HepG2 (cell line): Measurements from ENCODE around the gene INSIG1. TPM values are rescaled to one million over a fixed set of nuclear protein-coding genes. Genes with fewer than 3 reads are reported as not detected.

Source experiments
- ATAC-seq: fragments of 200-7000 bp; cut with Tn5 transposase; 3 replicates; pipeline ENCODE4 v1.9.1; 2020; ENCODE audit warnings: mild to moderate bottlenecking, moderate library complexity
- BruUV-seq: library from RNA; stranded (reverse); fragments of 400-500 nt; replicated peaks from 2 replicates; lab custom pipeline; 2021; lab: Mats Ljungman, UMichigan
- CTCF ChIA-PET: fragments of 300-600 bp; formaldehyde crosslinking; extraction: SDS; loops from one replicate; lab custom pipeline; 2021; ENCODE audit warnings: low total read pairs, inconsistent platforms, low intra/inter-chr PET ratio; lab: Yijun Ruan, JAX
- POLR2A ChIA-PET: fragments of 350-600 bp; sonication (Branson Sonifier 250); formaldehyde crosslinking; loops from one replicate; lab custom pipeline; 2020; ENCODE audit warnings: antibody characterized with exemption, inconsistent platforms; lab: Yijun Ruan, JAX
- DNase-seq: peaks from one replicate; pipeline ENCODE4 v3.0.0-alpha.2; 2015; ENCODE audit warnings: low spot score
- FAIRE-seq: peaks from 3 replicates; lab custom pipeline; 2011; peaks lifted over from hg19 to GRCh38; lab: Jason Lieb, UNC
- H2AFZ ChIP-seq: one replicate; pipeline ENCODE4 v1.6.1; 2011; ENCODE audit warnings: low read length, inconsistent platforms
- H3K27ac ChIP-seq: fragments of 300-600 bp; 3 replicates; pipeline ENCODE4 v1.8.0; 2011; ENCODE audit warnings: mixed run types, mild to moderate bottlenecking, mixed read lengths, low read length, inconsistent platforms; ENCODE audit not compliant: insufficient read depth; ENCODE audit errors: extremely low read length
- H3K27me3 ChIP-seq, 2 experiments: fragments of 200-600 bp in 1 of 2; 2 replicates in 1 of 2; 3 replicates in 1 of 2; pipeline versions ENCODE4 v1.6.0 to v1.8.0; 2011; ENCODE audit warnings: low read length in 2 of 2, mild to moderate bottlenecking in 2 of 2, moderate library complexity in 2 of 2, inconsistent platforms in 1 of 2; ENCODE audit not compliant: insufficient read depth in 2 of 2, control insufficient read depth in 1 of 2
- H3K36me3 ChIP-seq, 2 experiments: fragments of 200-600 bp in 1 of 2; replicated peaks in 1 of 2; 2 replicates in 1 of 2; 3 replicates in 1 of 2; pipeline versions ENCODE4 v1.5.1 to v1.8.0; 2011; ENCODE audit warnings: low read length in 2 of 2, inconsistent platforms in 1 of 2; ENCODE audit not compliant: insufficient read depth in 2 of 2, control insufficient read depth in 1 of 2
- H3K4me1 ChIP-seq: 2 replicates; pipeline ENCODE4 v1.5.1; 2012; ENCODE audit warnings: low read length, inconsistent platforms; ENCODE audit not compliant: insufficient read depth
- H3K4me2 ChIP-seq: 2 replicates; pipeline ENCODE4 v1.6.0; 2011; ENCODE audit warnings: low read depth, low read length, inconsistent platforms
- H3K4me3 ChIP-seq, 3 experiments: fragments of 200-600 bp in 1 of 3; sonication (generic), shearing (Covaris generic) in 1 of 3; replicated peaks in 1 of 3; 2 replicates each; pipeline ENCODE4 v1.5.1; 2011 to 2016; ENCODE audit warnings: low read length in 3 of 3, inconsistent platforms in 2 of 3, low read depth in 2 of 3, mild to moderate bottlenecking in 2 of 3, control low read depth in 1 of 3, mixed read lengths in 1 of 3; ENCODE audit not compliant: insufficient read depth in 1 of 3
- H3K79me2 ChIP-seq: one replicate; pipeline ENCODE4 v1.6.1; 2011; ENCODE audit warnings: low read length, inconsistent platforms; ENCODE audit not compliant: insufficient read depth
- H3K9ac ChIP-seq: 2 replicates; pipeline ENCODE4 v1.6.0; 2011; ENCODE audit warnings: mild to moderate bottlenecking, low read depth, low read length, inconsistent platforms; ENCODE audit not compliant: insufficient read depth
- H3K9me3 ChIP-seq: 2 replicates; pipeline ENCODE4 v1.5.1; 2012; ENCODE audit warnings: mild to moderate bottlenecking, low read length
- H4K20me1 ChIP-seq: 2 replicates; pipeline ENCODE4 v1.6.0; 2011; ENCODE audit warnings: inconsistent platforms, mild to moderate bottlenecking, low read length, moderate library complexity; ENCODE audit not compliant: insufficient read depth
- ATF5 ChIP-seq: sonication (generic); formaldehyde crosslinking; IDR thresholded peaks from 2 replicates; pipeline ENCODE4 v1.4.0; 2020; ENCODE audit warnings: mild to moderate bottlenecking, low read depth, missing genetic modification reagents
- CSRNP2 ChIP-seq: sonication (generic); formaldehyde crosslinking; conservative IDR thresholded peaks from 2 replicates; pipeline ENCODE4 v1.8.0; 2022; ENCODE audit warnings: low read depth, missing genetic modification reagents
- GLMP ChIP-seq: sonication (generic); formaldehyde crosslinking; IDR thresholded peaks from 2 replicates; pipeline ENCODE4 v1.9.0; 2021; ENCODE audit warnings: missing genetic modification reagents, mild to moderate bottlenecking, borderline replicate concordance
- HNF4G ChIP-seq, 2 experiments: sonication (generic) in 1 of 2; formaldehyde crosslinking in 1 of 2; IDR thresholded peaks; 2 replicates each; pipeline versions ENCODE4 v1.4.0 to v1.6.1; 2011 to 2020; ENCODE audit warnings: borderline replicate concordance in 2 of 2, low read depth in 2 of 2, mild to moderate bottlenecking in 2 of 2, low read length in 1 of 2, missing genetic modification reagents in 1 of 2, moderate library complexity in 1 of 2
- HNRNPUL1 ChIP-seq: fragments of 200-400 bp; formaldehyde crosslinking; IDR thresholded peaks from 2 replicates; pipeline ENCODE4 v1.6.1; 2017; ENCODE audit warnings: low read depth, mild to moderate bottlenecking, low read length, moderate library complexity
- NCOA5 ChIP-seq: sonication (generic); formaldehyde crosslinking; IDR thresholded peaks from 2 replicates; pipeline ENCODE4 v1.4.0; 2020; ENCODE audit warnings: missing genetic modification reagents
- ZBTB20 ChIP-seq: sonication (generic); formaldehyde crosslinking; IDR thresholded peaks from 2 replicates; pipeline ENCODE4 v1.8.1; 2023; ENCODE audit warnings: missing genetic modification reagents, low read depth, mild to moderate bottlenecking, borderline replicate concordance
- ZFYVE20 ChIP-seq: sonication (generic); formaldehyde crosslinking; IDR thresholded peaks from 2 replicates; pipeline ENCODE4 v1.8.0; 2023; ENCODE audit warnings: low read depth, mild to moderate bottlenecking, moderate library complexity, missing genetic modification reagents, borderline replicate concordance
- ZNF747 ChIP-seq: sonication (generic); formaldehyde crosslinking; IDR thresholded peaks from 2 replicates; pipeline ENCODE4 v1.8.1; 2023; ENCODE audit warnings: missing genetic modification reagents, mild to moderate bottlenecking, borderline replicate concordance
- WGBS: methylation state at CpG from one replicate; pipeline ENCODE4 v1.1.6; 2017; ENCODE audit warnings: low lambda C conversion rate; 5-methylcytosine and 5-hydroxymethylcytosine counted together
- in situ Hi-C: cut with HindIII; loops from 2 replicates; pipeline ENCODE4 v1.10.0; 2017; ENCODE audit warnings: low pct_unique_long_range_greater_than_20kb; ENCODE audit not compliant: extremely low pct_ligation_motif_present
- intact Hi-C: fragments of 100-400 bp; cut with micrococcal nuclease; formaldehyde crosslinking; loops from one replicate; pipeline ENCODE4 v1.10.0; 2022; ENCODE audit not compliant: unreplicated experiment
- polyA plus RNA-seq, 8 experiments: library from polyadenylated mRNA; depleted of rRNA in 3 of 8; stranded (reverse) in 7 of 8; unstranded in 1 of 8; fragments of >200 nt; fragmentation: Illumina TruSeq in 4 of 8; extraction: Trizol in 4 of 8; gene quantifications; 2 replicates each; pipeline versions ENCODE4 v1.2.1 to v1.2.3, GENCODE V29; 2011 to 2016; ENCODE audit warnings: low read depth in 4 of 8, missing spikeins in 1 of 8, mixed read lengths in 1 of 8; ENCODE audit not compliant: insufficient read depth in 1 of 8
- total RNA-seq, 5 experiments: library from RNA; depleted of rRNA; stranded (reverse); fragments of >200 nt; fragmentation: Illumina TruSeq; extraction: Trizol; gene quantifications; 2 replicates each; pipeline ENCODE4 v1.2.3, GENCODE V29; 2016; ENCODE audit warnings: low read depth in 1 of 5
- TF ChIP-seq, protein P1 (sequence below): sonication (generic); formaldehyde crosslinking; IDR thresholded peaks from 2 replicates; pipeline ENCODE4 v1.4.0; 2020; ENCODE audit warnings: missing genetic modification reagents
- TF ChIP-seq, protein P2 (sequence below): sonication (generic); formaldehyde crosslinking; IDR thresholded peaks from 2 replicates; pipeline ENCODE4 v1.8.1; 2023; ENCODE audit warnings: missing genetic modification reagents, mild to moderate bottlenecking, borderline replicate concordance

Gene INSIG1
- total and polyA plus RNA-seq, 2 of the 13 experiments (the other 11 are each of a cell fraction or from before 2014, with no cell fraction given) = 0.07 to 0.11 TPM

DNA sequence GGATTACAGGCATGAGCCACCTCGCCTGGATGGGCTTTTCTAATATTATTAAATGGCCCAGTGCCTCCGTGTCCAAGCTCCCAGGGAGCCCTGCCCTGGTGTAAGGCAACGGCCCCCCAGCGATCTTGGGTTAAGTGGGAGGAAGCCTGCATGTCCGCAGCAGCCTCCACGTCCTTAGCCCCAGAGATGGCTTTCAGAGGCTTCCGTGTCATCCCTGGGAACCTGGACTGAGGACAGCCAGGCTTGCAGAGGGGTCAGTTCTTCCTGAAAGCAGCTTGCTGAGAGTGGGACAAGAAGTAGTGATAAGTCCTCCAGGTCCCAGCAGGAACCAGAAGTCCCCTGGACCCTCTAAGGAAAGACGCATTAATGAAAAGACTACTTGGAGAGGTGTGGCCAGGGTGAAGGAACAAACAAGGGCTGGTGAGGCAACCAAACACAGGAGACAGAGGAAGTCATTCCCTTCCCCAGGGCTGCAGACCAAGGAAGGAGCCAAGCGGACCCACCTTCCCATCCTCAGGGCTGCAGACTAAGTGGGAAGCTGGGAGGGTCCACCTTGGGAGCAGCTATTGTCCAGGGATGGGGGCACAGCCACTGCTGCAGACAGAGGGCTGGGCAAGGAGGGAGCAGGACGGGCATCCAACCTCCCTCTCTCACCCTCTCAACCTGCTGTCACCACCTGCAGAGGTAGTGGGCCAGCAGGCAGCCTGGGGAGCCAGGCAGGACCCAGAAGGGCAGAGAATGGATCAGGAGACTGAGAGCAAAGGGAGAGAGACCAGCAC, 13.0 kb upstream of the INSIG1 start:
- intact Hi-C loops = no loop called here
- ATAC-seq (no peak), DNase-seq (no peak), FAIRE-seq (no peak)
- no peaks in the 10 kb centered on the region for H3K9me3 ChIP-seq
- H3K79me2 ChIP-seq = no peaks in the 10 kb centered on the region
- no peak overlapping the region for H3K4me3 ChIP-seq
- no peak overlapping the region for H3K27ac ChIP-seq
- no peaks in the 10 kb centered on the region for H4K20me1 ChIP-seq
- no peaks in the 10 kb centered on the region for H3K36me3 ChIP-seq
- 10% methylated on average over 6 of the region's 10 CpGs for WGBS
- H3K27me3 ChIP-seq = peaks cover 6 to 53% of the 10 kb centered on the region in 2 experiments; a peak in 4 of 5 replicates
- BruUV-seq = no TSS peak
- in situ Hi-C loops = no loop called here
- no peak overlapping the region for H3K4me2 ChIP-seq
- H2AFZ ChIP-seq = no peak overlapping the region
- CTCF ChIA-PET = no interaction called here
- H3K4me1 ChIP-seq = no peaks in the 10 kb centered on the region
- H3K9ac ChIP-seq = no peak overlapping the region
- POLR2A ChIA-PET = no interaction called here
- TF ChIP-seq, protein P1, sequence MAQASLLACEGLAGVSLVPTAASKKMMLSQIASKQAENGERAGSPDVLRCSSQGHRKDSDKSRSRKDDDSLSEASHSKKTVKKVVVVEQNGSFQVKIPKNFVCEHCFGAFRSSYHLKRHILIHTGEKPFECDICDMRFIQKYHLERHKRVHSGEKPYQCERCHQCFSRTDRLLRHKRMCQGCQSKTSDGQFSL (CRISPR knock-in tag) = no peak
- no peak for TF ChIP-seq HNRNPUL1
- no peak for TF ChIP-seq ZNF747 (CRISPR knock-in tag)
- no peak for TF ChIP-seq GLMP (CRISPR knock-in tag)
- TF ChIP-seq NCOA5 (CRISPR knock-in tag) = no peak
- no peak for TF ChIP-seq ZFYVE20
- no peak for TF ChIP-seq CSRNP2 (CRISPR knock-in tag)
- TF ChIP-seq, protein P2, sequence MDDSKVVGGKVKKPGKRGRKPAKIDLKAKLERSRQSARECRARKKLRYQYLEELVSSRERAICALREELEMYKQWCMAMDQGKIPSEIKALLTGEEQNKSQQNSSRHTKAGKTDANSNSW = no peak
- no peak for TF ChIP-seq HNF4G (IDR thresholded peaks at IDR 0.05; ENCODE audit: borderline replicate concordance, low read depth, low read length)
- no peak for TF ChIP-seq HNF4G (CRISPR knock-in tag; IDR thresholded peaks at IDR 0.05; ENCODE audit: borderline replicate concordance, low read depth)
- no peak for TF ChIP-seq ATF5 (CRISPR knock-in tag)
- TF ChIP-seq ZBTB20 = no peak
